Stimulated activated CD4-positive, alpha-beta T cell treated with anti-CD3 and anti-CD28 coated beads, Interleukin-4, amount 100 ng/mL, for 48 hours (primary cell): ENCODE results near the gene B3GALT5.

Experiments
- DNase-seq, 2 donors: peaks; one replicate each; pipeline ENCODE4 v3.0.0-alpha.2; 2020; ENCODE audit warnings: low read depth in 2 of 2

The B3GALT5 gene

GRCh38 chr21:39645331-39645730 is 32.6 kb downstream of the B3GALT5 start:
- no peak for DNase-seq

- DNase-seq, result no peak
Measured at GRCh38 chr21:39647476-39647875, 34.7 kb downstream of the B3GALT5 start.

- DNase-seq, result no peak
Measured at GRCh38 chr21:39648879-39649278, 36.1 kb downstream of the B3GALT5 start.

- DNase-seq, result no peak
Measured at GRCh38 chr21:39649526-39649925, 36.8 kb downstream of the B3GALT5 start.

- DNase-seq, result no peak
Measured at GRCh38 chr21:39650306-39650705, 37.6 kb downstream of the B3GALT5 start.

GRCh38 chr21:39650801-39651200 is 38.1 kb downstream of the B3GALT5 start:
- no peak for DNase-seq

GRCh38 chr21:39651206-39651605 is 38.5 kb downstream of the B3GALT5 start:
- no peak for DNase-seq

GRCh38 chr21:39654951-39655350 is 42.2 kb downstream of the B3GALT5 start:
- no peak for DNase-seq

GRCh38 chr21:39655589-39655988 is 42.8 kb downstream of the B3GALT5 start:
- no peak for DNase-seq

GRCh38 chr21:39656209-39656608 is 43.5 kb downstream of the B3GALT5 start:
- DNase-seq, result no peak

GRCh38 chr21:39657091-39657689 is 44.5 kb downstream of the B3GALT5 start:
- no peak for DNase-seq

GRCh38 chr21:39658066-39658465 is 45.3 kb downstream of the B3GALT5 start:
- DNase-seq, result no peak

- DNase-seq, result no peak
Measured at GRCh38 chr21:39659070-39659815, 46.5 kb downstream of the B3GALT5 start.

GRCh38 chr21:39660191-39660980 is 47.6 kb downstream of the B3GALT5 start:
- no peak for DNase-seq

- no peak for DNase-seq
Measured at GRCh38 chr21:39661121-39661520, 48.4 kb downstream of the B3GALT5 start.

GRCh38 chr21:39661740-39662139 is 49.0 kb downstream of the B3GALT5 start:
- no peak for DNase-seq

GRCh38 chr21:39662411-39662953 is 49.7 kb downstream of the B3GALT5 start:
- no peak for DNase-seq

- DNase-seq, result no peak
Measured at GRCh38 chr21:39663066-39663465, 50.3 kb downstream of the B3GALT5 start.

GRCh38 chr21:39663742-39664492 is 51.2 kb downstream of the B3GALT5 start:
- no peak for DNase-seq

GRCh38 chr21:39664586-39664985 is 51.8 kb downstream of the B3GALT5 start:
- no peak for DNase-seq

GRCh38 chr21:39666026-39666425 is 53.3 kb downstream of the B3GALT5 start:
- no peak for DNase-seq
